ENCODE data around the gene UBA1.

UBA1 gene

GRCh38 chrX:47172549-47172948, 21.1 kb upstream of the UBA1 start:
- TF ChIP-seq CTCF (IDR thresholded peaks at IDR 0.05): no peak

- no peak for TF ChIP-seq CTCF (IDR thresholded peaks at IDR 0.05)
Observed at GRCh38 chrX:47172971-47173792, 20.4 kb upstream of the UBA1 start.

DNA sequence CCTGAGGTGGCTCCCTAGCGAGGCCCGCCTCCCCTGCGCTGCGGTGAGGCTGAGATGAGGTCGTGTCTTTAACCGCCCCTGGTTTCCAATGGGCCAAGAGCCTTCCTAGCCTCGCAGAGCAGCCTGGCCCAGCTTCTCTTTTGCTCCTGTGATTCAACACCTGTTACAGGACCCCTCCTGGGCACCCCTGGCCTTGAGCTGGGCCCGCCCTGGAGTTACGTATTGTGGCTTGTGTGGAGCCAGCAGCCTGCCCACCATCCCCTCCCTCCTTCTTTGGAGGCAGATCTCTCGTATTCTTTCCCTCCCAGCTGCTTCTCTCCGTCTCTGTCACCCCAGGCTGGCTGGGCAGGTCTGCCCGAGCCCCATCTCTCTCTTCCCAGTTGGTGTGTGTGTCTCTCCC, 19.3 kb upstream of the UBA1 start:
- no peak for TF ChIP-seq CTCF (IDR thresholded peaks at IDR 0.05)

DNA sequence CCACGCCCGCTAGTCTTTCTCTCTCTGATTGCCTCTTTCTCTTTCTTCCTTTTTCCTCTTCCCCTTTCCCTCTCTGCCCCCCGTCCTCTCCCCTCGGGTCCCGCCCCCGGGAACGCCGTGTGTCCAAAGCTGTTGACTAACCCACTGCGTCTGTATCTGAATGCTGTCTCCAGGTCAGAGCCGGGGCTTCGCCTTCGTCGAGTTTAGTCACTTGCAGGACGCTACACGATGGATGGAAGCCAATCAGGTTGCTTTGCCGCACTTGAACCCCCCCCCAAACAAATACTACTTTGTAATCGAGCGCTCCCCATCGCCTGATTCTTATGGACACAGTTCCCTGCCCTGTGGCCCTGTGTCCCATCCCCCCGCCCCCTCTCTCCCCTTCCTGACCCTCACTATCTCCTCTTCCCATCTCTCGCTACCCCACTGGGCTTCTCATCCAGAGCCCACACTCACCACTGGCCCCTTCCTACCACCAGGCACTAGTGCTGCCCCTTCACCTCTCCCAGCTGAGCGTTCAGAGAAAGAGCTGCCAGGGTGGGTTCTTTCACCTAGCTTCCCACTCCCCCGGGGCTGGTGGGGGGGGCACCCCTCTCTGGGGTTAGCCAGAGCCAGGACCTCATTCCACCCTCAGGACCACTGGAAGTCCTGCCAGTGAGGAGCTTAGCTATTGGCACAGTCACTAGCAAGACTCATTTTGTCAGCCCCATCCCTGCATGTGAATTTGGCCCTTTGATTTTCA, 18.6 kb upstream of the UBA1 start:
- no peak for TF ChIP-seq CTCF (IDR thresholded peaks at IDR 0.05)

DNA sequence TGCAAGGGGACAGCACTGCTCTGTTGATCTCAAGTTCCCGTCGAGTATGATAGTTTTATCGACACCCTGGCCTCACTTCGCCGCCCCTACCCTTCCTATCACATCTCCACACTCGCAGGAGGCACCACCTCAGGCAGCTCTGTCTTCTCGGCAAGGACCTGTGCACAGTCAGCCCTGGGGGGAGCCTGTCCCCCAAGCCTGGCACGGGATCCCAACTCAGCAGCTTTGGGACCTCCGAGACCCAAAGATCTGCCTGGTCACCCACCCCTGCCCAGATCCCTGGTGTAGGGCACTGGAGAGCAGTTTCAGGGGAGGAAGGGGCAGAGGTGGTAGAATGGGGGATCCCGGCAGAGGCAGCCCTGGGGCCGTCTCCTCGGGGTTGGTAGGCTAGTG, 18.0 kb upstream of the UBA1 start:
- TF ChIP-seq CTCF (IDR thresholded peaks at IDR 0.05): no peak

DNA sequence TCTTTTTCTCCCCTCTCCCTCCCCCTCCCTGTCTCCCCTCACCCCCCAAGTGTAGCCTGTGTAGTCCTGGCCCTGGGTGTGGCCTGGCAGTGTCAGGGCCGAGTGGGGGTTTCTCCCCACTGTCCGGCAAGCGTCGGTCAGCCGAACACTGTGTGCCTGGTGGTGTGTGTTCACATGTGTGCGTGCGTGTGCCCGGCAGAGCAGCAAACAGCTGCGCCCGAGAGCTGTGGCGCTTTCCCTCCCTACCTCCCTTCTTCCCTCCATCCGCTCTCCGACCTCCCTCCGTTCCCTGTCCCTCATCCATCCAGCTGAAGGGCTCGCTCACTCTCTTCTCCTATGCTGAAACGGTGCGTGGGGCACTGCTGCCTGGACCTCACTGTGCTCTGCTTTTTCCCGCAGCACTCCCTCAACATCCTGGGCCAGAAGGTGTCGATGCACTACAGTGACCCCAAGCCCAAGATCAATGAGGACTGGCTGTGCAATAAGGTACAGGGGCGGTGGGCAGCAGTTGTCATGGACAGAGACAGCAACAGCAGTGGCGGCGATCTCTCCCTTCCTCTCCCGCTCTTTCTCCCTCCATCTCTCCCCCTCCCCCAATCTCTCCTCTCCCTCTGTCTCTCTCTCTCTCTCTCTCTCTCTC, 17.4 kb upstream of the UBA1 start:
- TF ChIP-seq CTCF (IDR thresholded peaks at IDR 0.05): no peak

GRCh38 chrX:47177079-47177478, 16.6 kb upstream of the UBA1 start:
- no peak for TF ChIP-seq CTCF (IDR thresholded peaks at IDR 0.05)

Measured in LNCAP (cell line).